ENCODE measurements around the gene PSEN1.

Gene PSEN1

DNA sequence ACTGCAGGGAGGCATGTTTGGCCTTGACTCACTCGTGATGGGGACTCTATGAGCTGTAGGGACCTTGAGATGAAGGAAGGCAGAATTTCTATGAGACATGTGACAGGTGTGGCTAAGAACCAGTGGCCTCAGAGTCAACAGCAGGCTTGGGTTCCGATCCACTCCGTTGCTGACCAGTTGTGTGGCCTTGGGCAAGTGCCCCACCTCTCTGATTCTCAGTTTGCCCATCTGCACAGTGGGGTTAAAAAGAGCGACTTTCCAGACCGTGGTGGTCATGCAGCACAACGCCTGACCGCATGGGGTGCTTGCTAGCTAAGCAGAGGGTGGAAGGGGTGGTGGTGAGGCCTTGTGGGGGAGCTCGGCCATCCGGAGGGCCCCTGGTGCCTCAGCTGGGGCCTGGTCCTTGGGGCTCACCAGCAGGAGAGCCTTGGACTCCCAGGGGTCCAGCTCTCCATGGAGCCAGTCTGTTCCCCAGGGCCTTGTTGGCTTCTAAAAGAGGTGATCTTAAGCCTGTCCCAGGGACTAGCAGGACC, 119.5 kb downstream of the PSEN1 start:
- DNase-seq: no peak

DNA sequence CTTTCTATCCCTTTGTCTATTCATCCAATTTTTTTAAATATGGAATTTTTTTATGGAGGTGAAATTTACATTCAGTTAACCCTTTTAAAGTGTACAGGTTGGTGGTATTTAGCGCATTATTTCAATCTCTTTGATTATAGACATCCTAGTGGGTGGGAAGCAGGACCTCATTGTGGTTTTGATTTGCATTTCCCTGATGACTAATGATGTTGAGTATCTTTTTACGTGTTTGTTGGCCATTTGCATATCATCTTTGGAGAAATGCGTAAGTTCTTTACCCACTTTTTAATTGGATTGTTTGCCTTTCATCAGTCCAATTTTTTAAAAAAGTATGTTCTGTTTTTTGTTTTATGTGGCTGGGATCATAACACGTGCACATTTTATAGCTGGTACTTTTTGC, 121.8 kb downstream of the PSEN1 start:
- DNase-seq: no peak

DNA sequence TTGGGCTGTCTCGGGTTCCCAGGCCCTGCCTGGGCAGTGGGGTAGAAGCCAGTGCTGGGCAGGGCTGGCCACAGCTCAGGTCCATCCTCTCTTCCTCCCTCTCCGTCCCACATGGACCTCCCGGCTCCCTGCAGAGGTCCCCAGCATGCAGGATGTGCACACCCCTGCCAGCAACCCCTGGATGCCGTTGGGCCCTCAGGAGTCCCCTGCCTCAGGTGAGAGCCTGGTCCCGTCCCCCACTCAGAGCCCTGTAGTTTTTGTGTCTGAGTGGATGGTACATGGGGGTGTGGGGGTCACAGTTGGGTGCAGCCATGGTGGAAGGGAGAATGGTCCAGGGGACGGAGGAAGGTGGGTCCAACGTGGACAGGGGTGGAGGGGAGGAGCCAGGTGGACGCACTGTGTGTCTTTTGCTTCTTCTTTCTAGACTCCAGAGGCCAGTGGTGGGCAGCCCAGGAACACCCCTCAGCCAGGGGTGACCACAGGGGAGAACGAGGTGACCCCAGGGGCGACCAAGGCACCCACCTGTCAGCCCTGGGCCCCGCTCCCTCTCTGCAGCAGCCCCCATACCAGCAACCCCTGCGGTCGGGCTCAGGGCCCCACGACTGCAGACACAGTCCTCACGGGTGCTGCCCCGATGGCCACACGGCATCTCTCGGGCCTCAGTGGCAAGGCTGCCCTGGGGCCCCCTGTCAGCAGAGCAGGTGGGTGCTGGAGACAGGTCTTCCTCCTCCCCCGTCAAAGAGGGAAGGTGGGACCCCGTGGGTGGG, 122.7 kb downstream of the PSEN1 start:
- no peak for DNase-seq

DNA sequence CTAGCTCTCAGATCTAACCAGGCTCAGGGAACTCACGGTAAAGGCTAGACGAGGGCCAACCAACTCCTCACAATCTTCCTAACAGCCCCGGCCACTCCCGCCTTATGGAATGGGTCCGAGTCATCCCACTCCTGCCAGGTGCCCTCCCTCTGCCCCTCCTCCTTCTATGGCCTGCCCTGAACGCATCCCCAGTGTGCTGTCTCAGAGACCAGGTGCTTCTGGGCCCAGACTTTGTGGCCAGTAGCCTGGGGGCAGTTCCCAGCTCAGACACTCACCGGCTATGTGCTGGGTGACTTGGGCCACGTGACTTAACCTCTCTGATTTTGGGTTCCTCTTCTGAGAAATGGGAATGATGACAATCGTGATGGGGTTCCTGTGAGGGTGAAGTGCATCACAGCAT, 123.5 kb downstream of the PSEN1 start:
- DNase-seq: no peak

DNA sequence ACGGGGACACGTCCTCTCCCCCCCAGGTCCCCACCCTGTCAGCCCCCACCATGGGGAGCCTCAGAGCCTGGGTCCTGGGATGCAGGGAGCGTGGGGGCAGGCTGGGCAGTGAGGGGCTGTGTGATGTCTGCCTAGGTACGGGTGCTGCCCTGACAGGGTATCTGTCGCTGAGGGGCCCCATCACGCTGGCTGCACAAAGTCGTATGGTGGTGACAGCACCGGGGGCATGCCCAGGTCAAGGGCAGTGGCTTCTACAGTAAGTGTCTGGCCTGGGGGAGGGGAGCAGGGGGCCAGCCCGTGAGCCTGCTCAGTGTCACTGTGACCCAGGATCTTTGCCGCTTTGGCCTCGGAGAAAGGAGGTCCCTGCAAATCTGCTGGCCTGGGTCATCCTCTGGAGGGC, 124.3 kb downstream of the PSEN1 start:
- DNase-seq: no peak

DNA sequence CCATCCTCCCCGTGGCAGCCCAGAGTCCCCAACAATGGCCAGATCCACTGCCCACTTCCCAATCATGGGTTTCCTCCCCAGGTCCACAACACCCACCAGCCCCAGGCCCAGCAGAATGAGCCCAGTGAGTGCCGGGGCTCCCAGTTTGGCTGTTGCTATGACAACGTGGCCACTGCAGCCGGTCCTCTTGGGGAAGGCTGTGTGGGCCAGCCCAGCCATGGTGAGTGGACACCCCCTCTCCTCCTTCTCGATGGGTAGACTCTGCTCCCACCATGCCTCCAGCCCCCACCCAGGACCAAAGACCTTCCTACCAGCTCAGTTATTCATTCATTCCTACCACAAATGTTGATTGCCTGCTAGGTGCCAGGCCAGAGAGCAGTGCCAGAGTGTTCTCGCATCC, 124.8 kb downstream of the PSEN1 start:
- DNase-seq: no peak

DNA sequence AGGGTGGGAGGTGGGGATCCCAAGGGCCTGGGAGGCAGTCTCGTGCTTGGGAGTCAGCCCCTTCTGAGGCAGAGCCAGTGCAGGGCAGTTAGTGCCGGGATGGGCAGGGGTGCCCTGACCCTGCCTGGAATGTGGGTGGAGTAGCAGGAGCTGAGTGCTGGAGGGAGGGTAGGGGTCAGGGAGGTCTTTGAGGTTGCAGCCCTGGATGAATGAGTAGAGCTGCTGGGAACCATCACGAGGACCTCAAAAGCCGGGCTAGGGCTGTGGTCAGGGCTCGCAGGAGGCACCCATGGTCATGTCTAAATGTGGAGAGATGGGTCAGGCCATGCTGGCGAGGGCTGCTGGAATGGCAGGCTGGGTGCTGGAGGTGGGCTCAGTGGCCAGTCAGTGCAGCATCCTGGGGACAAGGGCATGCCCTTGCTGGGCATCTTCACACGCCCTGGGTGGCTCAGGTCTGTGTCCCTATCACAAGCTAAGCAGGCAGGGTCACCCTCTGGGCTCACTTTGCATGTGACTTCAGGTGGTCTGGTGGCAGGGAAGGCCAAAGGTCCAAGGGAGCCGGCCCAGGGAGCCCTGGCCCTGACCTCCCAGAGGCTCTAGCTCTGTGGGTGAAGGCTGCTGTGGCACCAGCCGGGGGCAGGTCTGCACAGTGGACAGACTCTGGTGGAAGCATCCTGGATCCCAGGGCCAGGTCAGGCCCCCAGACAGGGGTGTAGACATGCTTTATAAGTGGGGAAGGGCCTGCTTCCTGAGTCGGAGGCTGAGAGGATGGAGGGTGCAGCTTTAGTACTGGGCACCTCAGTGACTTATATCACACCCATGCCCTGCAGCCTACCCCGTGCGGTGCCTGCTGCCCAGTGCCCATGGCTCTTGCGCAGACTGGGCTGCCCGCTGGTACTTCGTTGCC, 125.5 kb downstream of the PSEN1 start:
- DNase-seq: no peak

DNA sequence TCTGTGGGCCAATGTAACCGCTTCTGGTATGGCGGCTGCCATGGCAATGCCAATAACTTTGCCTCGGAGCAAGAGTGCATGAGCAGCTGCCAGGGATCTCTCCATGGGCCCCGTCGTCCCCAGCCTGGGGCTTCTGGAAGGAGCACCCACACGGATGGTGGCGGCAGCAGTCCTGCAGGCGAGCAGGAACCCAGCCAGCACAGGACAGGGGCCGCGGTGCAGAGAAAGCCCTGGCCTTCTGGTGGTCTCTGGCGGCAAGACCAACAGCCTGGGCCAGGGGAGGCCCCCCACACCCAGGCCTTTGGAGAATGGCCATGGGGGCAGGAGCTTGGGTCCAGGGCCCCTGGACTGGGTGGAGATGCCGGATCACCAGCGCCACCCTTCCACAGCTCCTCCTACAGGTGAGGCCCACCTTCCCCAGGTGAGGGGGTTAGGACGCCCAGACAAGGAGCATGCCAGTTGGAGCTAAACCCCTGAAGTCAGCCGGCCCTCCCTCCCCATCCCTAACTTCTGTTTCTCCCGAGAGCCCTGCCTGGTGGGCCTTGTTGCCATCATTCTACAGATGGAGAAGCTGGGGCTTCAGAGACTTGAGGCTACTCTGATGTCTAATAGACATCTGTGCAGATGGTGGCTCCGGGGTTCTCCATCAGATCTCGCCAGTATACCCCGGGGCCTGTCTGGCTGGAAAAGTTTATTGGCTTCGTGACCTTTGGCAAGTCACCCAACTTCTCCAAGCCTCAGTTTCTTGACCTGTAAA, 126.3 kb downstream of the PSEN1 start:
- no peak for DNase-seq

DNA sequence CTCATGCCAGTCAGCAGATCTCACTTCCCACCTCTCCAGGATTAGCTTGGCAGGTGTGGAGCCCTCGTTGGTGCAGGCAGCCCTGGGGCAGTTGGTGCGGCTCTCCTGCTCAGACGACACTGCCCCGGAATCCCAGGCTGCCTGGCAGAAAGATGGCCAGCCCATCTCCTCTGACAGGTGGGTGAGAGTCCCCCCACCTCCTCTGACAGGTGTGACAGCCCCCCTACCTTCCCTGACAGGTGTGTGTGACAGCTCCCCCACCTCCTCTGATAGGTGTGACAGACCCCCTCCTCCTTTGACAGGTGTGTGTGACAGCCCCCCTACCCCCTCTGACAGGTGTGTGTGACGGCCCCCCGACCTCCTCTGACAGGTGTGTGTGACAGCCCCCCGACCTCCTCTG, 127.3 kb downstream of the PSEN1 start:
- no peak for DNase-seq

DNA sequence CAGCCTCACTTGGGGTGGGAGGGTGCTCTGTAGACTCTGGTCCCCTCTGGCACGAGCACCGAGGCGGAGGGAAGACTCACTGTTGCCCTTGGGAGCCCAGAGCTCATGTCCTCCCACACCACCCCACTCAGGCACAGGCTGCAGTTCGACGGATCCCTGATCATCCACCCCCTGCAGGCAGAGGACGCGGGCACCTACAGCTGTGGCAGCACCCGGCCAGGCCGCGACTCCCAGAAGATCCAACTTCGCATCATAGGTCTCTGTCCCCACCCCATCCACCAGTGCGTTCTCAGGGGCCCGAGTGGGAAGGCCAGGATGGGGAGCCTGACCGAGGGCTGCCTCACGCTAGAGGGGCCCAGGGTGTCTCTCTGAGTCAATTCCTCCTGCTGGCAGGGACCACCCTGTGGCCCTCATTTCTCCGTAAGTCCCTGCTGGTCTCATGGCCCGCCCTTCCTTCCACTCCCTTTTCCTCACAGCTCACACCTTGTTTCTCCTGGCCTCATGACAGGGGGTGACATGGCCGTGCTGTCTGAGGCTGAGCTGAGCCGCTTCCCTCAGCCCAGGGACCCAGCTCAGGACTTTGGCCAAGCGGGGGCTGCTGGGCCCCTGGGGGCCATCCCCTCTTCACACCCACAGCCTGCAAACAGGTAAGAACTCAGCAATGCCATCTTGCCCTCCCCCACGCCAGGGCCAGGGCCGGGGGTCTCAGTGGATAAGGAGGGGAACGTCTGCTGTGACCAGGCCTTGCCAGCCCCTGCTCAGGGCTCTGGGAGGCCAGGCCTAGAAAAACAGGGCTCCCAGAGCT, 128.0 kb downstream of the PSEN1 start:
- DNase-seq: no peak

DNA sequence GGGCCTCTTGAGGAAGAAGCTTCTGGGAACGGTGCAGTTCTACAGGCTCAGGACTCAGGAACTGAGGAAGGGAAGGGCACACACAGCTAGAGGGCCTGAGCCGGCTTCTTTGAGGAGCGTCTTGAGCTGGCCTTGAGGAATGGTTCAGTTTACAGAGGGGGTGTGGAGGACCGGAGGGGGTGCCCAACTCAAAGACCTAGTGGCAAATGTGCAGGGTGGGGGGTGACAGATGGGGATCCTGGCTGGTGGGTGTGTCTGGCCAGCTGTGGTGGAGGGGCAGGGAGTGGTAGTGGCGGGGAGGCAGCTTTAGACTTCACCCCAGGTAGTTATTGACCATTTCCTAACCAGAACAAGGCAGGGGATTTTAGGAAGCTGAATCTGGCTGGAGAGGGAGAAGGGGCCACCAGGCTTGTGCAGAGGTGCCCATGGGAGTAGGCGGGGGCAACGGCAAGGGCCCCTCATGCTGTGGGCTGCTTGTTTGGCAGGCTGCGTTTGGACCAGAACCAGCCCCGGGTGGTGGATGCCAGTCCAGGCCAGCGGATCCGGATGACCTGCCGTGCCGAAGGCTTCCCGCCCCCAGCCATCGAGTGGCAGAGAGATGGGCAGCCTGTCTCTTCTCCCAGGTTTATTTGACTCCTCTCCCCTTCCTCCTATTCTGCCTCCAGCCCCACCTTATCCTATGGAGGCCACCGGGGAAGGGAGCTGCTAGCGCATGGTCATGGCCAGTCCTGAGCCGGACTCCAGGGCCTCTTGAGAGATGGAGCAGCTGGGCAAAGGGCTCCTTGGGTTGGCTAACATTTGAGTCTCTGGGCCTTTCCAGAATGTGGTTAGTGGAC, 128.8 kb downstream of the PSEN1 start:
- DNase-seq: no peak

DNA sequence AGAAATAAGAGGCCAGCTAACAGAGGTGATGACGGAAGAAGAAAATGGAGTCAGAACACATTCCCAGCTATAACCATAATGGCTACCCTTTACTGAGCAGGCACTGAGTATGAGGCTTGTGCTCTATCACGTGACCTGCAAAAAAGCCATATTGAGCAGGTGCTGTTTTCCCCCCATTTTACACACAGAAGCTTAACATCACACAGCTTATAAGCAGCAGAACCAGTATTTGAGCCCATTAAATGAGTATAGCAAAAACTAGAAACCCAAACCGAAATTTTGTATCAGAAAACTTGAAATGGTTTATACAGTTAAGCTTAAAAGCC, 129.4 kb downstream of the PSEN1 start:
- no peak for DNase-seq

DNA sequence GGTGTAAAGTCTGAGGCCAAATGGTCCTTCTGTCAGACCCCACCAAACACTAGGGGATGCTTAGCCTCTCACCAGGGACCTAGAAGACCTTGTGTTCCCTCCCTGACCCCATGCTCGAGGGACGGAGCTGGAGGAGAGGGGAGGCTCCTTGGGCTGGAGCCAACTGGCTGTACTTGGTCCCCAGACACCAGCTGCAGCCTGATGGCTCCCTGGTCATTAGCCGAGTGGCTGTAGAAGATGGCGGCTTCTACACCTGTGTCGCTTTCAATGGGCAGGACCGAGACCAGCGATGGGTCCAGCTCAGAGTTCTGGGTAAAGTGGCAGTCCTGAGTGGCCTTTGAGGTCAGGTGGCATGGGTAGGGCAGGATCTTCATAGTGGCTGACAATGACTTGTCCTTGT, 130.0 kb downstream of the PSEN1 start:
- DNase-seq: no peak

DNA sequence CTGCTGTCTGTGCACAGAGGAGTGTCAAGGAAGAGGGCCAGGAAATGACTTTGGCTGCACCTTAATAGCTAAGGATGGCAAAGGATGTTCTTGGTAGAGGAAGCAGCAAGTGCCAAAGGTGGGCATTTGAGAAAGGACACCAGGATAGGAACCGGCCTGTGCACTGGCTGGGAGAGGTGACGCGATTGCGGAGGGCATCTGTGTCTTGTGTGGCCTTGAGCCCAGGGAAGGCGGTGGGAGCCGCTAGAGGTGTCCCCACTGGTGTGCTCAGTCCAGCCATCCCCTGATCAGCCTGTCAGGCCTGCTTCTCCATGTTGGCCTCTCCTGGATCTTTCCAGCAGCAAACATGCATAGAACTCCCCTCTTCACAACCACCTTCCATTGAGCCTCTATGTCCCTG, 131.2 kb downstream of the PSEN1 start:
- DNase-seq: no peak

DNA sequence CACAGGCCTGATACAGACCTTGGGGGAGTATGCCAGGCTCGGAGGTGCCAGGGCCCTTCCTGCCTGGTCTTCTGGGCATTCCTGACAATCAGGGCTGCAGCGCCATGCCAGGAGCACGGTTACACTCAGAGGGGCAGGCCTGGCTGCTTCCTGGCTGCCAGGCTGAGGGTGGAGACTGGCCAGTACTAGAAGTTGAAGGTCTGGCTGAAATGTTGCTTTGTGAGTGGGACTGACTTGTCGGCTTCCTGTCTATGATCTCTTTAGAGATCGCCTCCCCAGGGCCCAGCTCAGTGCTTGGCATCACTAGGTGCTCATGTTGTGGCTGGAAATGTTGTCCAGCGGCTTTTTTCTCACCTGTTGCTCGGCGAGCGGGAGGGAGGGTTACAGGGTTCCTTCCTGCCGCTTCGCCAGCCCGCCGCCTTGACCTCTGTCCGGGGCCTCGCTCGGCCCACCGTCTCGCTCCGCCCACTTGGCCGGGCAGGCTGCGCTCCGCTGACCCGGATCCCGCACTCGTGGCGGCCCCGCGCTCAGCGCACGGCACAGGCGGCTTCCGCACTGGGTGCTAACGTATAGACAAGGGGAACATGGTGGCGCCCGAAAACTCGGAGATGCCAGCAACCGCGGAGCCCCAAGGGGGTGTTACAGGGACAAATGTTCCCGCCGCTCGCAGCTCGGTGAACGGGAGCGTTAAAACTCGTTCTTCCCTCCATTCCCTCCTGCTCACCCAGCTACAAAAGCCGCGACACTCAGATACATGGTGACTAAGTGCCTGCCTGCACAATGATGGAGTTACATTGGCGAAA, 133.6 kb downstream of the PSEN1 start:
- DNase-seq: no peak

DNA sequence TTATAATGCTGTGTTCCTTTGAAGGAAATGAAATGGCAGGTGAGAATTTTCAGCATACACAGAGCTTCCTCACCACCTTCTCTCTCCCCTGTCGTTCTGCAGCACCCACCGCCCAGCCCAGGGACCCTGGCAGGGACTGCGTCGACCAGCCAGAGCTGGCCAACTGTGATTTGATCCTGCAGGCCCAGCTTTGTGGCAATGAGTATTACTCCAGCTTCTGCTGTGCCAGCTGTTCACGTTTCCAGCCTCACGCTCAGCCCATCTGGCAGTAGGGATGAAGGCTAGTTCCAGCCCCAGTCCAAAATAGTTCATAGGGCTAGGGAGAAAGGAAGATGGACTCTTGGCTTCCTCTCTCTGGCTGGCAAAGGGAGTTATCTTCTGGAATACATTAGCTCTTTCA, 136.1 kb downstream of the PSEN1 start:
- DNase-seq: no peak
